Glutamatergic neuron (in vitro differentiated cells): ENCODE data around the gene ZFP3. TPM values are rescaled to one million over a fixed set of nuclear protein-coding genes. Genes with fewer than 3 reads are reported as not detected.
"Not testable (repeated sequence)": the region's sequence is repeated elsewhere in the genome, so short reads cannot be mapped to it uniquely, and the experiment has no call there.

Experiments
- DNase-seq: peaks from one replicate; pipeline ENCODE4 v3.0.0; 2022
- H3K27ac Mint-ChIP-seq: one replicate; pipeline ENCODE4 v1.8.0; 2020; ENCODE audit warnings: mild to moderate bottlenecking, mixed read lengths, inconsistent platforms; ENCODE audit not compliant: unreplicated experiment
- H3K27me3 Mint-ChIP-seq: one replicate; pipeline ENCODE4 v1.8.0; 2020; ENCODE audit warnings: mild to moderate bottlenecking, moderate library complexity, mixed read lengths, inconsistent platforms; ENCODE audit not compliant: unreplicated experiment
- H3K36me3 Mint-ChIP-seq: one replicate; pipeline ENCODE4 v1.8.0; 2020; ENCODE audit warnings: mild to moderate bottlenecking, mixed read lengths, inconsistent platforms; ENCODE audit not compliant: unreplicated experiment
- H3K4me1 Mint-ChIP-seq: one replicate; pipeline ENCODE4 v1.8.0; 2020; ENCODE audit warnings: mild to moderate bottlenecking, low read depth, mixed read lengths, inconsistent platforms; ENCODE audit not compliant: unreplicated experiment
- H3K4me3 Mint-ChIP-seq: one replicate; pipeline ENCODE4 v1.8.0; 2020; ENCODE audit warnings: mild to moderate bottlenecking, mixed read lengths, inconsistent platforms; ENCODE audit not compliant: unreplicated experiment
- H3K9me3 Mint-ChIP-seq: one replicate; pipeline ENCODE4 v1.8.0; 2020; ENCODE audit warnings: mild to moderate bottlenecking, moderate library complexity, mixed read lengths, inconsistent platforms; ENCODE audit not compliant: unreplicated experiment
- CTCF ChIP-seq: fragments of 200-600 bp; sonication (generic); IDR thresholded peaks from one replicate; pipeline ENCODE4 v1.5.0; 2021; ENCODE audit not compliant: partially characterized antibody, unreplicated experiment
- total RNA-seq: library from RNA; stranded (reverse); fragmentation: NEBNext Ultra II Directional; extraction: Animal tissue kit (Norgen Biotek cat#: 25700); gene quantifications from one replicate; pipeline ENCODE4 v1.2.1, GENCODE V29; 2021; ENCODE audit not compliant: unreplicated experiment

Gene ZFP3
- total RNA-seq, 1 donor from 2014 or later: 4.9 TPM

- DNase-seq: no peak
- no peak for TF ChIP-seq CTCF
- H3K9me3 Mint-ChIP-seq: peaks cover 6% of the 10 kb centered on the region
- no peak overlapping the region for H3K4me3 Mint-ChIP-seq
- peaks cover 6% of the 10 kb centered on the region for H3K27me3 Mint-ChIP-seq
- H3K27ac Mint-ChIP-seq: no peak overlapping the region
- H3K4me1 Mint-ChIP-seq: no peaks in the 10 kb centered on the region
- H3K36me3 Mint-ChIP-seq: peaks cover 5% of the 10 kb centered on the region
Observed at GRCh38 chr17:5055543-5055942, 22.7 kb upstream of the ZFP3 start.

GRCh38 chr17:5065227-5065744 is 13.0 kb upstream of the ZFP3 start:
- Mint-ChIP-seq H3K27ac (no peak overlapping the region), H3K4me1 (no peaks in the 10 kb centered on the region), H3K27me3 (peaks cover 3% of the 10 kb centered on the region), H3K9me3 (no peaks in the 10 kb centered on the region), H3K36me3 (no peaks in the 10 kb centered on the region), H3K4me3 (no peak overlapping the region)
- TF ChIP-seq CTCF: no peak
- DNase-seq: no peak

GRCh38 chr17:5068236-5068635 is 10.0 kb upstream of the ZFP3 start:
- no peaks in the 10 kb centered on the region for H3K4me1 Mint-ChIP-seq
- no peak for TF ChIP-seq CTCF
- H3K27ac Mint-ChIP-seq: no peak overlapping the region
- H3K36me3 Mint-ChIP-seq: no peaks in the 10 kb centered on the region
- H3K27me3 Mint-ChIP-seq: peaks cover 1% of the 10 kb centered on the region
- no peak overlapping the region for H3K4me3 Mint-ChIP-seq
- no peaks in the 10 kb centered on the region for H3K9me3 Mint-ChIP-seq
- no peak for DNase-seq

- Mint-ChIP-seq H3K27me3 (no peaks in the 10 kb centered on the region), H3K4me1 (no peaks in the 10 kb centered on the region), H3K4me3 (no peak overlapping the region), H3K9me3 (no peaks in the 10 kb centered on the region), H3K36me3 (no peaks in the 10 kb centered on the region), H3K27ac (no peak overlapping the region)
- no peak for DNase-seq
- TF ChIP-seq CTCF: no peak
Observed at GRCh38 chr17:5069724-5070123, 8.5 kb upstream of the ZFP3 start.

- not testable (repeated sequence) for H3K4me3 Mint-ChIP-seq, H3K9me3 Mint-ChIP-seq, DNase-seq, H3K27me3 Mint-ChIP-seq, H3K4me1 Mint-ChIP-seq, H3K27ac Mint-ChIP-seq
- peaks cover 11% of the 10 kb centered on the region for H3K36me3 Mint-ChIP-seq
Observed at GRCh38 chr17:5075472-5075871, 2.8 kb upstream of the ZFP3 start.

- not testable (repeated sequence) for H3K4me1 Mint-ChIP-seq, H3K9me3 Mint-ChIP-seq, H3K27me3 Mint-ChIP-seq, DNase-seq
- Mint-ChIP-seq H3K27ac (peak overlapping the region; percentile 55), H3K4me3 (peak overlapping the region; percentile 91), H3K36me3 (peaks cover 15% of the 10 kb centered on the region)
Observed at GRCh38 chr17:5077275-5077674, 992 bp upstream of the ZFP3 start.
